GF-D8 (cell line): ENCODE measurements around the gene AASS.
"Not testable (repeated sequence)": the region's sequence is repeated elsewhere in the genome, so short reads cannot be mapped to it uniquely, and the experiment has no call there.

Source experiments
- DNase-seq: peaks from one replicate; lab custom pipeline; 2025; lab: John Stamatoyannopoulos, UW

Gene AASS

DNA sequence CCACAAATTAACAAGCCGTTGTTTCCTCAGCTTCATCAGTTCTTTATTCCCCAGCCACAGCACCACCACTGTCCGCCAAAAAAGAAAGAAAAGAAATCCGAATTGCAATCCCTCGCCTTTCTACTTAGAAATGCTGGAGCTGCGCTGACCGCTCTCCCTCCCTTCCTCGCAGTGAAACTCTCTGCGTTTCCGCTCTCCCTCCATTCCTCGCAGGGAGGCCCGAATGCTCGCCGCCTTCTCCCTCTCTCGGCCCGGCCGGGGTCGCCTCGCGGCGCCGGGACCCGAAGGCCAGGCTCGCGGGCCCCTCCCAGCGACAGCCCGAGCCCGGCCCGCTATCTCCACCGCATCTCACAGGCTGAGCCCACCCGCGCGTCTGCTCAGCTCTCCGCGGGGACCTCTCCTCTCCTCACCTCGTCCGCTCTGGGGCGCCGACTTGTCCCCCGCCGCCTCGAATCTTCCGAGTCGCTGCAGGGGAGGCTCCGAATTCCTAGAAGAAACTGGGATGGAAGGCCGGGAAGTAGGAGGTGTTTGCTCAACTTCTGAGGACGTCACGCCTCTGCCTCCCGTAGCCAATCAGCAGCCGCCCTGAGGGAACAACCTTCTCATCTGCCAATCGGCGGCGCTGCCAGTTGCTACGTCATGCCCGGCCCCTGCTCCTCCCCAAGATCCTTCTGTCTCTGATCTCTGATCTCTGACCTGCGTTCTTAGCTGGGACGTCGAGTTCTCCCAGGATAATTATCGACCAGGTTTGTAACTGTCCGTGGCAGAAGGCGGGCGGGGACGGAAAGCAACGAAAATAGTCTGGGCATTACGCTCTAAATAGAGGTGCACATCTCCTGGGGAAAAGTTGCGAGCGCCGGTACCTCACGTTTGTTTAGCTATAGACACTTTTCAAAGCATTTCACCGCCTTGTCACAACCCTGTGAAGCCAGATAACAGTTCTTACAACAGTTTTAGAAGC lies at the start of gene AASS:
TSS of gene AASS (minus strand) at position 499 of the 961 bp plus-strand sequence. CDS start 10,523 bp downstream, outside the sequence.
- DNase-seq: no peak

DNA sequence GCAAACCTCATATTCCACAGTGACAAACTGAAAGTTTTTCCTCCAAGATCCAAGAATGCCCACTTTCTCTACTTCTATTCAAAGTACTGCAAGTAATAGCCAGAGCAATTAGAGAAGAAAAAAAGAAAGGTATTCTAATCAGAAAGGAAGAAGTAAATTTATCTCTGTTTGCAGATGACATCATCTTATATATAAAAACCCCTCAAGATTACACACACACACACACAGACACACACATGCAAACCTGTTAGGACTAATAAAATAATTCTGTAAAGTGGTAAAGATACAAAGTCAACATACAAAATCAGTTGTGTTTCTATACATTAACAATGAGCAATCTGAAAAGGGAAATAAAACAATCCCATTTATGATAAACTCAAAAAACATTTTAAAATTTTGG lies 44.7 kb upstream of the AASS start:
- DNase-seq: no peak

DNA sequence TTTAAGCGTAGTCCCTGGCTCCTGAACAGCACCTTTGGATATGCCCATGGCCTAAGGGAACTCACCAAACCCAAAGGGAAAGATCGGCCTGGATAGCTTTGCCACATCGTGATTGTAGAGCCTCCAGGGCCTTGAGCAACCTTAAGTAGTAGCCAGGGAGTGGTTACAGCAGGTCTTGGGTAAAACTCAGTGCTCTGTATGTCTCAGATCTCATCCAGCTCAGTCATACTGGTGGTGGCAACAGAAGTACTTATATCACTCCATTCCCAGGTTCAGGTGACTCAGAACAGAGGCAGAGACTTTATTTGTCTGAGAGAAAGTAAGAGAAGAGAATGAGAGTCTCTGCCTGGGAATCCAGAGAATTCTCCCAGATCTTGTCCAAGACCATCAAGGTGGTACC lies 39.1 kb upstream of the AASS start:
- no peak for DNase-seq

DNA sequence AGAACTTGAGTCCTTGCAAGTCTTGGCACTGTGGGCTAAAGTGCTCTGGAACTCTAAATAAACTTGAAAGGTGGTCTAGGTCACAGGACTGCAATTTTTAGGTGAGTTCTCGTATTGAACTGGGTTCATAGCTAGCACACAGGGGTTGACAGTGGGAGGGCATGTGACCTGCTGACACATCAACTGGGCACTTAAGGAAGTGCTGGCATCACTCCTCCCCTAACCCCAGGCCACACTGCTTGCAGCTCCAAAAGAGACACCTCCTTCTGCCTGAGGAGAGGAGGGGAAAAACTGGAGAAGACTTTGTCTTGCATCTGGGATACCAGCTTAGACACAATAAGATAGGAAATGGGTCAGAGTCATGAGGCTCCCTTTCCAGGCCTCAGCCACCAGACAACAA lies 38.0 kb upstream of the AASS start:
- DNase-seq: no peak

DNA sequence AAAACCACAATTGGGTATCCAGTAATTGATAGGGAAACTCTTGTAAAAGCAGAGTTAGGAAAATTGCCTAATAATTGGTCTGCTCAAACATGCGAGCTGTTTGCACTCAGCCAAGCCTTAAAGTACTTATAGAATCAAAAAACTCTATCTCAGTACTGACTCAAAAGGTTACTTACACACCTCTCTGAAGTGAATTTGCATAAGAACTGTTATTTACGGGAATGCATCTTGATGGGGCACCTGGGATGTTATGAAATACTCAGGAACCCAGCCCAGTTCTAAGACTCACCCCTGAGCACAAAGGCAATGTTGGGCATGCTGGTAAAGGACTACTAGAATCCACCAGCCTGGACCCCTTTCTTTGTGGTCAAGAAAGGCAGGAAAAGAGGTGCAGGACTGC lies 28.1 kb upstream of the AASS start:
- DNase-seq: not testable (repeated sequence)

DNA sequence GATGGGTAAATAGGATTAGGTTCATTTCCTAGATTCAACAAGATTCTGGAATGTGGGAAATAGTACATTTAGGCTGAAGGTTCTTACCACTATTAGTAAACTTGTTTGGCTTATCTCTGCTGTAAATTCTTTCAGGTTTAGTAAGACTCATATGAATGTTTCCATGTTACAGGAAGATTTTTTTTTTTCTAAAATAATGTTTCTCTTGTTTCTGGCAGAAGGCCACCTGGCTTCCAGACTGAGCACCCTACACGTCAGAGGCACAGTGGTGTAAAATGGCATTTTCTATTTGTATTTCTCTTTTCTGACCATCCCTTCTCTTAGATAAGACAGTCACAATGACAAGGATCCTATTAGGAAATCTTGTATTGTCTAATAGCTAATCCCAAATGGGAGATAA lies 22.7 kb upstream of the AASS start:
- DNase-seq: no peak

DNA sequence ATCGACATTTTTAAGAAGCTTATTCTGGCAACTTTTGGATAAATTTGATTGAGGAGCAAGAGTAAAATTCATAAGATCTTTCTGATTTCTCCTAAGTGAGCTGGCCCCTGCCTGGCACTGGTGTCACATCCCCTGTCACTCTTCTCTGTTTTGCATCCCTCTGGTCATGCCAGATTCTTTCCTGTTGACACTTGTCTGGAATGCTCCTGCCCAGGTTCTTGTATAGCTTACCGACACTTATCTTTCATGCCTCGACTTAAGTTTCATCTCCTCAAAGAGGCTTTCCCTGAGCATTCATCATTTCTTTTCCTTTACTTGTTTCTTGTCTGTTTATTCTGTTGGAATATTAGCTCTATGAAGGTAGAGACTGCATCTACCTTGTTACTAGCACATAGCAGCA lies 22.2 kb upstream of the AASS start:
- DNase-seq: no peak

DNA sequence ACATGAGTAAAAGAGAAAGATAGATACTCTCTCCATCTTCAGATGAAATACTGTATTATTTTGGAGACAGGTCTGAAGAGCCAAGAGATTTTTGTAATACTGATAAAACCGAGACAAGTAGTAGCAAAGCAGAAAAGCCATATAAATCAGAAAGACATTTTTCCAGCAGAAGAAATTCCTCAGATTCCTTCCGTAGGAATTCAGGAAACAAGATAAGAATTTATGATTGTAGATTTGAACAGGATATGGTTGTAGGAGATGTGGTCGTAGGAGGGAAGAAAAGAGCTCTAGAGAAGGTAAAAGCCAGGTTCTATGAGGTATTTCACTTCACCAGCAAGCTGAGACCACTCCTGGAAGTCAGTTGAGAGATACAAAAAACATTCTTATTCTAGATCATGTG lies 17.6 kb upstream of the AASS start:
- no peak for DNase-seq

DNA sequence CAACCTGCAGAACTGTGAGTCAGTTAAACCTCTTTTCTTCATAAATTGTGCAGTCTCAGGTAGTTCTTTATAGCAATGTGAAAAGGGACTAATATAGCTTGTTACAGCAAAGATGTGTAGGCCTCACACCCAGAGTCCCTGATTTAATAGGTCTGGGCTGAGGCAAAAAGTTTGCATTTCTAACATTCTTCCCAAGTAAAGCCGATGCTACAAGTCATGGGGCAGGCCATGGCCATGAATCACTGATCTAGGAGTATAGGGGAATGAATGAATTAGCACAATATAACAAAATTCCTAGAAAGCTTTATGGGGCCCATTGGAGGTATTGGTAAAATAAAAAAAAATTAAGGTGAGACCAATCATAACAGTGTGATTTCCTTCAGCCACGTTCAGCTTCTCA lies 11.5 kb upstream of the AASS start:
- no peak for DNase-seq

DNA sequence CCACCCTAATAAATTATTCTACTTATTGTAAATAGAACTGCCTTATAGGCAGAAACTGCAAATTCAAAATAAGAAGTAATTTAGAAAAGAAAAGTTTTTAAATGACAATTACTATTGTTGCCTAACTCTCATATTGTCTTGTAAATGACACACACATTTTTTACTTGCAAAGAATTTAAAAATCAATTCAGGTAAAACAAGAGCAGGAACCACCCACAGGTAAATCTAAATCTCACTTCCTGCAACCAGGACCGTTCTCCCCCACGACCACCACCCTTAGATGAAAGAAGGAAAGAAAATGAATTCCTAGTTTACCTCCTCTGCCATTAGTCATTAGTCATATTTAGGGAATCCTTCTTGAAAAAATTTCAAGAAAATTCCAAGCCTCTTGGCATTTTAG lies 4.8 kb upstream of the AASS start:
- no peak for DNase-seq

DNA sequence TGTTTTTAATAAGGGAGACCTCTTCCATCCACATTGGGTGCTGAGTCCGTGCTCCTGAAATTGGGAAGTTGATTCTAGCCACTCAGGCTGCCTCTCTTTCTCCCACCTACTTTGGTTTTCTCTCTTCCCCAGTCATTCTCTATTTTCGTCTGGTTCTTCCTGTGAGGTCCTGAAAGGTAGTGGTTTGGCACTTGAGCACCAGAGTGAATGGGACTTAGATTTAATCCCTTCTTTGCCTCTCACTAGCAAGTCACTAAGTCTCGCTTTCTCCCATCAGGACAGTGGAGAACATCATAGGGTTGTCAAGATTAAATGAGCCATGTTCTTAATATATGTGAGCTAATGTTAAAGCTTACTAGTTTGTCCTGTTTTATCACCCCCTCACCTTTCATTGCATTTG lies 4.0 kb upstream of the AASS start:
- no peak for DNase-seq

DNA sequence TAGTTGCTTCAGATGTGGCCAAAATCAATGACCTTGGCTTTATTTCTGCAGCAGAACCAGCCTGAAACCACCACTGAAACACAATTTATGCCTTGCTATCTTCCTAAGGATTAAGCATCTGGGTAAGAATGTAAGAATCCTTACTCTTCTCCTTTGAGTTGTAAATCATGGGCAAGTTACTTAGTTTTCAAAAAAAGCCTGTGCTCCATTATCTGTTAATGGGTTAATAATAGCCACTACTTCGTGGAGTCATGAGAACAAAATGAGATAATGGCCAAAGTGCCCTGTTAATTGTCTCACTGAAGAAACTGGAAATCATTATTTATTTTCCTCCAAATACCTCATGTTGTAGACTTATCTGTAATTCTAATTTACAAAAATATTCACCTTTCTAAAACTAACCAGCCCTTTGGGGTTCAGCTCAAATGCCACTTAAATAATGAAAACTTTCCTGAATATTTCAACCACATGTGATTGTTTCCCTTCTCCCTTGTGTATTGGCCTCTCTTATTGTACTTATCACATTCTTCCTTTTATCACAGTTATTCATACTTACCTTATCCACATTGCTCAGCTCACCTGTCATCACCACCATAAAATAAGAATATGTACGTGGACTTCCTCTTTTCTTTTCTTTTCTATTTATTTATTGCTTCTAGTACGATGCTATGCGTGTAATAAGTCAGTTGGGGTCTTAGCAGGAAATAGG lies 2.0 kb upstream of the AASS start:
- DNase-seq: no peak

DNA sequence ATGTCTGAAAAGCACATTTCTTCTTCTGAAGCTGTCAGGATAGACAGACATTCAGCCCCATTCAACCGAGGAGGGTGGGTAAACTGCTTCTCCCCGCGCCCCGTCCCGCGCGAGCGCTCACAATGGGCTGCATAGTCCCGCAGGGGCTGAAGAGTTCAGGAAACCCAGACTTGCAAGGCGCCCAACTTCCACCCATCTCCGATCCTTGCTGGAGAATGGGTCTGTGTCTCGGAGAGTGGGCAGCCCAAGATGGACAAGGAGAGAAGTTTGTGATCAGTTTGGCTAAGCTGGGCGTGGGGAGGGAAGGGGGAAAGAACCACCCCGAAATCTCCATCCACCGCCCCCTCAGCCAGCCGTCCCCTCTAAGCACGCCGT lies 686 bp downstream of the AASS start:
- no peak for DNase-seq

DNA sequence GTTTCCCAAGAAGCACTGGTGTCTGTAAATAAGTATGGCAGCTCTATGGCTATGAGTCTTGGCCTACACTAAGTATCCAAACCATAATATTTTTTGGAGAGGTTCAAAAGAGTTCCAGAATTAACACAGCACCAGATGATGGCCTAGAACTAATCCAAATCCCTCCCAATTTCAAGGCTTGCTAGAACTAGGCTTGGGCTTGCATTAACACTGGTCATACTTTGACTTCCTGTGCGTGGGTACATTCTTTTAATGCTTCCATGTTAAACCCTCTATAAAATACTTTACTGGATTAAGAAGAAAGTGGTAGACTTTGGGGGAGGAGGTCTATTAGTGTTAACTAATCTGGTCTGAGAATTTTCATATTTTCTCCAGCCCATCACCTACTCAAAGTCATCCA lies 3.1 kb downstream of the AASS start:
- no peak for DNase-seq

DNA sequence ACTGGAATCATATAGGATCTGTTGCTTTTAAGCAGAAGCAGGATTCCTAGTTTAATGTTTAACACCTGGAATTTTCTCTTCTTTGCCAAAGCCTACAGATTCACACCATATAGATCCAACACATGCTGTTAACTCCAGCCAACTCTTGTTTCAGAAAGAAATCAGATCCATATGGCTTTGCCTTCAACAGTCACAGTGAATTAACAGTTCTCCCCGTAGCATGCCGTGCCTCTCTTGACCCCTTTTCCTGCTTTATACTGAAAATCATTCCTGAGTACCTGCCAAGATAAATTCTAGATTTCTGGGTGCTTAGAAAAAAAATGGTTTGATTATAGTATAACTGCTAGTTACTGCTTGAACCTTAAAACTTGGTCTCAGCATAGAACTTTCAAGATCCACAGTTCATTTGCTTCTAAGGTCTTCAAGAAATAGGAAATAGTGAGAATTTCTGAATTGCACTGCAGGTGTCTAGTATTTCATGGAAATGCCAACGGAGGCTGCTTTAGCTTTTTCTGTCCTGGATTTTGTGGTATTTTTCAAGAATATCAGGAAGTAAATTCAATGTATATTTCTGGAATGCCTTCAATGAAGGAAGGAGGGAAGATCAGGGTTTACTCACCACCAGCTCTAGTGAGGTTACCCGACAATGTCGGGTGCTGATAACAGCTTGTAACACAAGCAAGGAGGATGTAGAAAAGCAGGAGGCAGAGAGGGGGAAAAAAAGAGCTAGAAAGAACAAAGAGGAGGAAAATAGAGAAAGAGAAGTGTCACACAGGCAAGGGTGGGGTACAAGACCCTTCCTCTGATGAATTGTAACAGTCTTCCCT lies 6.6 kb downstream of the AASS start:
- DNase-seq: no peak

DNA sequence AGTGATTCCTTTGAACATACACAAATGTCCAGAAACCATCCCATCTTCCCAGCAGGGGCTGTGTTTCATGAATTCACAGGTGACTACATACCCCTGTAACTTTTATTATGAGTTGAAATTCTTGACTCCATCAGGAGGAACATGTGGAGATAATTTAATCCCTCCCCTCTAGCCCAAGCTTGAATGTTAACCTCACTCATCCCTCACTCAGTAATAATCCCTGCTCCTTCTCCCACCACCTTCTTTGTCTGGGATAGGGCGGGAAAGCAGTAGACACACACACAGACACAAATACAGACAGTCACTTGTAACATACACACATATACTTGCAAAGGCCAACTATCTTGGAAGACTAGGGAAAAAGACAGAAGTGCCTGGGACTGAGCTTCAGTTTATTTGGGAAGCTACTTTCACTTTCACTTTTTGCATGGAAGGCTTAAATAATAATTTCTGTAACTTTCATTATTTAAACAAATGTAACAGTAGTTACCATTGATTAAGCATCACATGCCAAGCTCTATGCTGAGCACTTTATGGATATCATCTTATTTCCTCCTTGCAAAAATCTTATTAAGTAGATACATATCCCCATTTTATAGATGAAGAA lies 7.3 kb downstream of the AASS start:
- DNase-seq: no peak

DNA sequence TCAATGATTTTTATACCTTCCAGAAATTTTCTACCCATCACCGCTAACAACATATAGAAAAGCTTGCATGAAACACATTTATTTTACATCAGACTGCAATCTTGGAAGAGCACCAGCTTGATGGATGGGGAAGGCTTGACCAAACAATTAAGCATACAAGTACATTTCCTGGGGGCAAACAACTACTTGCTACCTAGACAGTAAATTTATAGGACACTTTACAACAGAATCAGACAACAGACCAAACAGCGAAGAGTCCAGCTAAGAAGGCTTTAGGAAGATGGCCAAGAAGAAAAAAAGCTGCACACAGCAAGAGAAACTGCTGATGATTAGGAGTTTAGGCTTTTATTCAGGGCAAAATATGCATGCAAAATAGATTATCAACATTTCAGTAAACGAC lies 8.0 kb downstream of the AASS start:
- no peak for DNase-seq

DNA sequence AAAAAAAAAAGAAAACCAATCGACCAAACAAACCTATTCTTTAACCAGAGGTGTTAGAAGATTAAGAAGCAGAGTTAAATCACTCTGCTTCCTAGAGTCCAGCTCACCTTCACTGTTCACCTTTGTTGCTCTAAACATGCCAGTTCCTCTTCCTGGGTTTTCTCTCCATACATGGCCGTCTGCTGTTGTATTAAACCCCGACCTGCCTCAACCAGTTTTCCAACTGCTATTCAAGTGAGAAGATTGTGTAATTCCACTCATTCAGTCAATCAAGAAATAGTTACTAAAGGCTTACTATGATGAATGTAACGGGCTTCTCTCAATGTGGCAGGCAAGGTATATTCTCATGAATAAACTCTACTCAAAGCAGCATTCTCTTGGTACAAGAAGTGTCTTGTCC lies 8.8 kb downstream of the AASS start:
- DNase-seq: no peak

DNA sequence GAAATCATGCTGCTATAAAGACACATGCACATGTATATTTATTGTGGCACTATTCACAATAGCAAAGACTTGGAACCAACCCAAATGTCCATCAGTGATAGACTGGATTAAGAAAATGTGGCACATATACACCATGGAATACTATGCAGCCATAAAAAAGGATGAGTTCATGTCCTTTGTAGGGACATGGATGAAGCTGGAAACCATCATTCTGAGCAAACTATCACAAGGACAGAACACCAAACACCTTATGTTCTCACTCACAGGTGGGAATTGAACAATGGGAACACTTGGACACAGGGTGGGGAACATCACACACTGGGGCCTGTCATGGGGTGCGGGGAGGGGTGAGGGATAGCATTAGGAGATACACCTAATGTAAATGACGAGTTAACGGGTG lies 9.3 kb downstream of the AASS start:
- DNase-seq: not testable (repeated sequence)

DNA sequence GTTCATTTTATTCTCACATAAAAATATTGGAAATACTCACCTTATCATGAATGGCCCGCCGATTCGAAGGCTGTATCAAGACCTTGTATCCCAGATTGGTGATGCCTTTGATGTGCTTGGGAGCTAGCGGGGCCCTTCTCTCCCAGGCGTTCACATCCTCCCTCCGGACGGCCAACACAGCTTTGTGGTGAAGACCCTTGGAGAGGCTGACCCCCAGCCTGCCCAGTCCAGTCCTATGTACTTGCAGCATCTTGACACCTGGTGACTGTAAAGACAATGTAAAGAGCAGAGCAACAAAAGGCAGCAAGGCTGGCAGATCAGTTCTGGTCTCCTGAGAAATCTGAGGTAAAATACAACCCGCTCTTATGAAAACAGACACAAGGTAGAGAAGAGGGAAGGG lies 10.6 kb downstream of the AASS start:
- no peak for DNase-seq

DNA sequence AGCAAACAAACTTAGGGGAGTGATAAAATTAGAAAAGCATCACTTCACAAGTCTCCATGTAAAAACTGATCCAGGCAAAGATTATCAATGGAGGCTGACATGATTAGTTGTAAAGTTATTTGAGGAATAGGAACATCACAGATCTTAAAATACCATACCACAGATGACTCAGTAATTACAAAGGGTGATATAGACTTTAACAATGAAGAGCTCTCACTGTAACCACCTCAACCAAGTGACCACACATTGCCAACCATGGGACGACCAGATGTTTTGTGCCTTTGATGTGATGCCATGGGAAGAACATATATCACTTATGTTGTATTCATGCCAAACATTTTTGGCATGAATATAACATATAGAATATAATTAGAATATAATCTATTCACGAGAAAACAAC lies 11.7 kb downstream of the AASS start:
- no peak for DNase-seq

DNA sequence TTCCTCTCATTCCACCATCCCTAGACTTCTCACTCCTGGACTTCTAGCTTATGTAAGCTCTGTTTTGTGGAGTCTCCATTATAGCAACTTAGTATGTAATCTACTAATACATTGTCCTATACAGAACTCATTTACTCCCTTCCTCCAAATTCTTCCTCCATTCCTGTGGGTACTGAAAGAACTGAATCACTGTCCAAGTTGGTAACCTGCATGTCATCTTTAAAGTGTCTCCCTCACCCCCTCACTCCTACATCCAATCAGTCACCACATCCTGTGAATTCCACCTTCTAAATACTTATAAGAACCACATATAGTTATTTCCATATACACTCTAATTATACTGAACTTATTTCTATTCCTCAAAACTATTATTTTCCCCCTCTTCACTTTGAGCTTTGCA lies 20.3 kb downstream of the AASS start:
- no peak for DNase-seq
